GM12878 (cell line): Measurements from ENCODE around the gene DLX3. TPM values are rescaled to one million over a fixed set of nuclear protein-coding genes. Genes with fewer than 3 reads are reported as not detected.

Experiments used
- ATAC-seq: fragments of 200-7000 bp; cut with Tn5 transposase; 3 replicates; pipeline ENCODE4 v1.9.1; 2020; ENCODE audit warnings: mild to moderate bottlenecking, moderate library complexity
- BruUV-seq: library from RNA; stranded (reverse); fragments of 400-500 nt; replicated peaks from 2 replicates; lab custom pipeline; 2021; lab: Mats Ljungman, UMichigan
- CTCF ChIA-PET: fragments of 300-600 bp; sonication (Branson Sonifier 250); formaldehyde crosslinking; extraction: SDS; loops from one replicate; lab custom pipeline; 2021; ENCODE audit warnings: inconsistent platforms; lab: Yijun Ruan, JAX
- POLR2A ChIA-PET: fragments of 350-600 bp; formaldehyde crosslinking; extraction: SDS; loops from one replicate; lab custom pipeline; 2021; ENCODE audit warnings: inconsistent platforms; lab: Charles Lee
- RAD21 ChIA-PET: fragments of 300-600 bp; sonication (Branson Sonifier 250); formaldehyde crosslinking; loops from one replicate; lab custom pipeline; 2023; ENCODE audit warnings: antibody characterized with exemption; ENCODE audit not compliant: unreplicated experiment; lab: Charles Lee
- SMC1A ChIA-PET: fragments of 300-600 bp; sonication (Branson Sonifier 250); formaldehyde crosslinking; loops from one replicate; lab custom pipeline; 2023; ENCODE audit not compliant: unreplicated experiment, uncharacterized antibody; lab: Charles Lee
- DNase-seq: peaks from one replicate; pipeline ENCODE4 v3.0.0-alpha.2; 2011; ENCODE audit warnings: low read depth, low spot score
- FAIRE-seq: peaks from 3 replicates; lab custom pipeline; 2011; peaks lifted over from hg19 to GRCh38; lab: Jason Lieb, UNC
- H2AFZ ChIP-seq: 2 replicates; pipeline ENCODE4 v1.6.0; 2011; ENCODE audit warnings: low read depth, low read length, control low read depth; ENCODE audit not compliant: control insufficient read depth
- H3K27ac ChIP-seq: 2 replicates; pipeline ENCODE4 v1.5.1; 2011; ENCODE audit warnings: control low read depth; ENCODE audit not compliant: control insufficient read depth, insufficient read depth
- H3K27me3 ChIP-seq, 2 experiments: replicated peaks in 1 of 2; 2 replicates each; pipeline versions ENCODE4 v1.6.0 to v1.6.1; 2011; ENCODE audit warnings: low read length in 1 of 2; ENCODE audit not compliant: control insufficient read depth in 2 of 2, insufficient read depth in 2 of 2
- H3K36me3 ChIP-seq, 2 experiments: 2 replicates each; pipeline ENCODE4 v1.5.1; 2011; ENCODE audit warnings: low read length in 1 of 2; ENCODE audit not compliant: control insufficient read depth in 2 of 2, insufficient read depth in 2 of 2
- H3K4me1 ChIP-seq: 2 replicates; pipeline ENCODE4 v1.6.1; 2011; ENCODE audit warnings: mild to moderate bottlenecking, low read length, moderate library complexity, mixed read lengths; ENCODE audit not compliant: control insufficient read depth, insufficient read depth
- H3K4me2 ChIP-seq: 2 replicates; pipeline ENCODE4 v1.6.0; 2011; ENCODE audit warnings: control low read depth; ENCODE audit not compliant: control insufficient read depth, insufficient read depth
- H3K4me3 ChIP-seq: fragments of 200-600 bp; sonication (generic); 2 replicates; pipeline ENCODE4 v1.5.1; 2016
- H3K79me2 ChIP-seq: 2 replicates; pipeline ENCODE4 v1.6.0; 2011; ENCODE audit warnings: low read length; ENCODE audit not compliant: control insufficient read depth, insufficient read depth
- H3K9ac ChIP-seq: 2 replicates; pipeline ENCODE4 v1.8.0; 2011; ENCODE audit warnings: low read length, control low read depth, mixed read lengths; ENCODE audit not compliant: control insufficient read depth, insufficient read depth
- H3K9me3 ChIP-seq: replicated peaks from 3 replicates; pipeline ENCODE4 v1.5.1; 2011; ENCODE audit warnings: mild to moderate bottlenecking, low read length; ENCODE audit not compliant: control insufficient read depth, insufficient read depth
- H4K20me1 ChIP-seq: 2 replicates; pipeline ENCODE4 v1.6.0; 2011; ENCODE audit not compliant: control insufficient read depth, insufficient read depth
- ATF3 ChIP-seq: IDR thresholded peaks from 2 replicates; pipeline ENCODE4 v1.6.1; 2011; ENCODE audit warnings: low read depth, mild to moderate bottlenecking, low read length, moderate library complexity, borderline replicate concordance; ENCODE audit errors: extremely low read depth
- BHLHE40 ChIP-seq, 2 experiments: fragments of 450-650 bp in 1 of 2; IDR thresholded peaks; 2 replicates each; pipeline ENCODE4 v1.6.1; 2011 to 2017; ENCODE audit warnings: low read depth in 2 of 2, borderline replicate concordance in 1 of 2, improper control_type of control experiment in 1 of 2, low read length in 1 of 2, mild to moderate bottlenecking in 1 of 2
- CBFB ChIP-seq: IDR thresholded peaks from 2 replicates; pipeline ENCODE4 v1.6.1; 2016; ENCODE audit warnings: antibody characterized with exemption, low read depth
- CUX1 ChIP-seq: IDR thresholded peaks from 2 replicates; pipeline ENCODE4 v1.6.1; 2012; ENCODE audit warnings: improper control_type of control experiment, low read depth, low read length; ENCODE audit not compliant: insufficient replicate concordance
- EP300 ChIP-seq, 2 experiments: fragments of 150-350 bp in 1 of 2; IDR thresholded peaks; 2 replicates each; pipeline ENCODE4 v1.6.1; 2011 to 2012; ENCODE audit warnings: low read depth in 2 of 2, low read length in 2 of 2, borderline replicate concordance in 1 of 2, improper control_type of control experiment in 1 of 2, inconsistent platforms in 1 of 2; ENCODE audit not compliant: control insufficient read depth in 1 of 2
- RAD21 ChIP-seq: IDR thresholded peaks from 2 replicates; pipeline ENCODE4 v1.6.1; 2011; ENCODE audit warnings: mild to moderate bottlenecking, low read depth, low read length, moderate library complexity; ENCODE audit not compliant: insufficient read depth
- SP1 ChIP-seq: IDR thresholded peaks from one replicate; pipeline ENCODE4 v1.6.1; 2011; ENCODE audit warnings: low read depth, low read length
- TBL1XR1 ChIP-seq: IDR thresholded peaks from 2 replicates; pipeline ENCODE4 v1.6.1; 2012; ENCODE audit warnings: low read depth, low read length, improper control_type of control experiment
- WGBS: methylation state at CpG from one replicate; pipeline ENCODE4 v1.1.6; 2016; ENCODE audit warnings: low lambda C conversion rate; ENCODE audit not compliant: insufficient replicate concordance, insufficient coverage; ENCODE audit errors: missing lambda C conversion rate; 5-methylcytosine and 5-hydroxymethylcytosine counted together
- in situ Hi-C: fragments of 300-500 bp; cut with MboI; formaldehyde crosslinking; loops from 9 replicates; pipeline ENCODE4 v1.14.3; 2018; ENCODE audit warnings: mixed read lengths
- intact Hi-C: fragments of 100-400 bp; cut with micrococcal nuclease; formaldehyde crosslinking; loops from one replicate; pipeline ENCODE4 v1.14.2; 2022; ENCODE audit not compliant: unreplicated experiment
- polyA plus RNA-seq, 11 experiments: library from polyadenylated mRNA; depleted of rRNA in 4 of 11; unstranded in 6 of 11; stranded (reverse) in 5 of 11; fragments of >200 nt; fragmentation: Nextera tagmentation in 4 of 11; fragmentation: Illumina TruSeq in 1 of 11; extraction: Ambion mirVana in 4 of 11; extraction: Trizol in 1 of 11; gene quantifications; 1 replicate in 1 of 11; 2 replicates in 10 of 11; pipeline versions ENCODE4 v1.2.1 to v1.2.3, GENCODE V29; 2011 to 2016; ENCODE audit warnings: inconsistent platforms in 2 of 11, missing spikeins in 2 of 11, low read depth in 1 of 11
- total RNA-seq, 4 experiments: library from RNA; depleted of rRNA in 3 of 4; stranded (reverse); fragments of >200 nt in 3 of 4; fragmentation: Illumina TruSeq in 1 of 4; extraction: Trizol in 1 of 4; gene quantifications; 2 replicates each; pipeline versions ENCODE4 v1.2.1 to v1.2.3, GENCODE V29; 2013 to 2021
- TF ChIP-seq, protein P1 (sequence below): fragments of 450-650 bp; IDR thresholded peaks from 2 replicates; pipeline ENCODE4 v1.6.1; 2016; ENCODE audit warnings: mild to moderate bottlenecking

The DLX3 gene
- total and polyA plus RNA-seq, 10 of the 15 experiments (the other 5 are each of a cell fraction or from before 2014, with no cell fraction given), result not detected

- H3K4me1 ChIP-seq, result no peaks in the 10 kb centered on the region
- POLR2A ChIA-PET, result no interaction called here
- H3K79me2 ChIP-seq, result no peaks in the 10 kb centered on the region
- peaks cover 7 to 19% of the 10 kb centered on the region in 2 experiments for H3K27me3 ChIP-seq
- H3K9ac ChIP-seq, result no peak overlapping the region
- no peaks in the 10 kb centered on the region for H4K20me1 ChIP-seq
- WGBS, result 18% methylated on average over 4 of the region's 4 CpGs
- intact Hi-C loops (no loop called here), in situ Hi-C loops (no loop called here)
- no peak for ATAC-seq
- FAIRE-seq, result no peak
- H3K4me2 ChIP-seq, result no peak overlapping the region
- no peak for DNase-seq
- no peak overlapping the region for H3K27ac ChIP-seq
- TF ChIP-seq, protein P1, sequence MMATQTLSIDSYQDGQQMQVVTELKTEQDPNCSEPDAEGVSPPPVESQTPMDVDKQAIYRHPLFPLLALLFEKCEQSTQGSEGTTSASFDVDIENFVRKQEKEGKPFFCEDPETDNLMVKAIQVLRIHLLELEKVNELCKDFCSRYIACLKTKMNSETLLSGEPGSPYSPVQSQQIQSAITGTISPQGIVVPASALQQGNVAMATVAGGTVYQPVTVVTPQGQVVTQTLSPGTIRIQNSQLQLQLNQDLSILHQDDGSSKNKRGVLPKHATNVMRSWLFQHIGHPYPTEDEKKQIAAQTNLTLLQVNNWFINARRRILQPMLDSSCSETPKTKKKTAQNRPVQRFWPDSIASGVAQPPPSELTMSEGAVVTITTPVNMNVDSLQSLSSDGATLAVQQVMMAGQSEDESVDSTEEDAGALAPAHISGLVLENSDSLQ, result no peak
- TF ChIP-seq BHLHE40 (IDR thresholded peaks at IDR 0.05; ENCODE audit: borderline replicate concordance in 1 of 2, low read depth in 2 of 2, low read length in 1 of 2), result no peak
- no peak for TF ChIP-seq ATF3
- no peak for TF ChIP-seq EP300 (IDR thresholded peaks at IDR 0.05; ENCODE audit: borderline replicate concordance in 1 of 2, control insufficient read depth in 1 of 2, low read depth in 2 of 2, low read length in 2 of 2)
- no peak for TF ChIP-seq SP1
- TF ChIP-seq RAD21, result no peak
- TF ChIP-seq CUX1, result no peak
- no peak for TF ChIP-seq CBFB
- no peak for TF ChIP-seq TBL1XR1
- BruUV-seq, result no TSS peak
- H3K4me3 ChIP-seq, result no peak overlapping the region
- RAD21 ChIA-PET, result interaction anchor here (1.0 kb wide), 1 partner anchor 35 kb away, joined by 3 read pairs; no protein-coding TSS in a partner anchor
- SMC1A ChIA-PET, result no interaction called here
- H3K36me3 ChIP-seq, result no peaks in the 10 kb centered on the region
- H3K9me3 ChIP-seq, result no peaks in the 10 kb centered on the region
- CTCF ChIA-PET, result no interaction called here
- H2AFZ ChIP-seq, result no peak overlapping the region
These were observed 31.8 kb downstream of the DLX3 start for GRCh38 chr17:49963309-49963625.
